ENCODE data around the gene KYNU. TPM values are rescaled to one million over a fixed set of nuclear protein-coding genes. Genes with fewer than 3 reads are reported as not detected.

The KYNU gene
- total RNA-seq, 1 donor from 2014 or later = 30.3 TPM

- no peak overlapping the region for H3K4me3 ChIP-seq (ENCODE audit: low read depth, low read length)
- no peaks in the 10 kb centered on the region for H3K27me3 ChIP-seq (ENCODE audit: control insufficient read depth, insufficient read depth, low read length)
- no peak for DNase-seq (ENCODE audit: low read depth)
- TF ChIP-seq CTCF (IDR thresholded peaks at IDR 0.05; ENCODE audit: insufficient read depth, low read length, severe bottlenecking) = no peak
- H3K36me3 ChIP-seq (ENCODE audit: control insufficient read depth, insufficient read depth, low read length) = no peaks in the 10 kb centered on the region
- no peak for FAIRE-seq
Measured at GRCh38 chr2:143058851-143059250, 181.4 kb downstream of the KYNU start.

- DNase-seq (ENCODE audit: low read depth) (peak; percentile 61), FAIRE-seq (no peak)
- no peak for TF ChIP-seq CTCF (IDR thresholded peaks at IDR 0.05; ENCODE audit: insufficient read depth, low read length, severe bottlenecking)
- Histone ChIP-seq H3K36me3 (ENCODE audit: control insufficient read depth, insufficient read depth, low read length) (no peaks in the 10 kb centered on the region), H3K4me3 (ENCODE audit: low read depth, low read length) (no peak overlapping the region), H3K27me3 (ENCODE audit: control insufficient read depth, insufficient read depth, low read length) (no peaks in the 10 kb centered on the region)
Measured at GRCh38 chr2:143063612-143064200, 186.2 kb downstream of the KYNU start.

GRCh38 chr2:143068094-143068493 lies 190.6 kb downstream of the KYNU start:
- no peak for DNase-seq (ENCODE audit: low read depth)
- FAIRE-seq = no peak
- Histone ChIP-seq H3K27me3 (ENCODE audit: control insufficient read depth, insufficient read depth, low read length) (no peaks in the 10 kb centered on the region), H3K36me3 (ENCODE audit: control insufficient read depth, insufficient read depth, low read length) (no peaks in the 10 kb centered on the region), H3K4me3 (ENCODE audit: low read depth, low read length) (no peak overlapping the region)
- no peak for TF ChIP-seq CTCF (IDR thresholded peaks at IDR 0.05; ENCODE audit: insufficient read depth, low read length, severe bottlenecking)

- no peak for TF ChIP-seq CTCF (IDR thresholded peaks at IDR 0.05; ENCODE audit: insufficient read depth, low read length, severe bottlenecking)
- Histone ChIP-seq H3K36me3 (ENCODE audit: control insufficient read depth, insufficient read depth, low read length) (no peaks in the 10 kb centered on the region), H3K4me3 (ENCODE audit: low read depth, low read length) (no peak overlapping the region), H3K27me3 (ENCODE audit: control insufficient read depth, insufficient read depth, low read length) (no peaks in the 10 kb centered on the region)
- no peak for FAIRE-seq
- peak; percentile 71 for DNase-seq (ENCODE audit: low read depth)
Measured at GRCh38 chr2:143068509-143068908, 191.0 kb downstream of the KYNU start.

- DNase-seq (ENCODE audit: low read depth) = no peak
- TF ChIP-seq CTCF (IDR thresholded peaks at IDR 0.05; ENCODE audit: insufficient read depth, low read length, severe bottlenecking) = no peak
- Histone ChIP-seq H3K4me3 (ENCODE audit: low read depth, low read length) (no peak overlapping the region), H3K27me3 (ENCODE audit: control insufficient read depth, insufficient read depth, low read length) (no peaks in the 10 kb centered on the region), H3K36me3 (ENCODE audit: control insufficient read depth, insufficient read depth, low read length) (no peaks in the 10 kb centered on the region)
- FAIRE-seq = no peak
Measured at GRCh38 chr2:143070704-143071103, 193.2 kb downstream of the KYNU start.
